Measurements from ENCODE around the gene JMJD6.

The JMJD6 gene

GRCh38 chr17:76678330-76678729 lies 48.1 kb downstream of the JMJD6 start:
- DNase-seq = no peak

GRCh38 chr17:76677406-76677805 lies 49.0 kb downstream of the JMJD6 start:
- no peak for DNase-seq

- no peak for DNase-seq
These were observed 49.8 kb downstream of the JMJD6 start for GRCh38 chr17:76676629-76677028.

- DNase-seq = no peak
These were observed 50.8 kb downstream of the JMJD6 start for GRCh38 chr17:76675648-76676047.

- no peak for DNase-seq
These were observed 51.8 kb downstream of the JMJD6 start for GRCh38 chr17:76674600-76674999.

GRCh38 chr17:76673729-76674128 lies 52.7 kb downstream of the JMJD6 start:
- DNase-seq = no peak

GRCh38 chr17:76672892-76673291 lies 53.5 kb downstream of the JMJD6 start:
- DNase-seq = no peak

- no peak for DNase-seq
These were observed 54.0 kb downstream of the JMJD6 start for GRCh38 chr17:76672270-76672851.

- no peak for DNase-seq
These were observed 54.5 kb downstream of the JMJD6 start for GRCh38 chr17:76671912-76672262.

GRCh38 chr17:76671123-76671911 lies 55.1 kb downstream of the JMJD6 start:
- DNase-seq = peak; percentile 99 to 100

- no peak for DNase-seq
These were observed 55.7 kb downstream of the JMJD6 start for GRCh38 chr17:76670718-76671122.

- DNase-seq = no peak
These were observed 56.2 kb downstream of the JMJD6 start for GRCh38 chr17:76670020-76670717.
